Measurements from ENCODE around the gene HAUS3.

DNA sequence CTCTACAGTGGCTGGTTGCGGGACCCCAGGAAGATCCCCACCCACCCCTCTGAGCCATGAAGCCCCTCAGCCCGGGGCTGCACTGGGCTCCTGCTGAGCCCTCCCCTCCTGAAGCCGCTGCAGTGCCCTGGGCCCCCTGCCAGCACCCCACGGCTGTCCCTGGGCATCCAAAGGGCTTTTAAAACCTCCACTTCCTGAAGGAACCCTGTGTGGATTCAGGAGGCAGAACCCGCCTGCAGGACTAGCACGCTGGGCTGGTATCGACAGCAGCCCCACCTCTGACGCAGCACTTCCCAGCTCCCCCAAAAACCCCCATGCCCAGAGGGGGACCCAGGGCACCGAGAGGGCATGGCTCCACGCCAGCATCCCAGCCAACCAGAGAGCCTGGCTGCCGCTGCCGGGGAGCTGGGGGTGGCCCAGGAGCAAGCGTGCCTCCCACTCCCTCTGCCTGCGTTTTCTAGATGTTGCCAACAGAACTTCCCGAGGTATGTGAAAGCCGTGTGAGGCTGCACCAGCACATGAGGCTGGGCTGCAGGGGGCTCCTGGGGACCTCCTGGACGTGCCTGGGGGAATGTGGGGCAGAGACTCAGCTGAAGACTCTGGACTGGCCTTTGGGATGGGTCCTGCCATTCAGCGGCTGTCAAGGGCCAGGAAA is 13.7 kb upstream of the HAUS3 start:
- no peak for TF ChIP-seq HNRNPUL1 (IDR thresholded peaks at IDR 0.05; ENCODE audit: low read depth, low read length)
- TF ChIP-seq FOXK2 (IDR thresholded peaks at IDR 0.05): no peak
- TF ChIP-seq, protein P1, sequence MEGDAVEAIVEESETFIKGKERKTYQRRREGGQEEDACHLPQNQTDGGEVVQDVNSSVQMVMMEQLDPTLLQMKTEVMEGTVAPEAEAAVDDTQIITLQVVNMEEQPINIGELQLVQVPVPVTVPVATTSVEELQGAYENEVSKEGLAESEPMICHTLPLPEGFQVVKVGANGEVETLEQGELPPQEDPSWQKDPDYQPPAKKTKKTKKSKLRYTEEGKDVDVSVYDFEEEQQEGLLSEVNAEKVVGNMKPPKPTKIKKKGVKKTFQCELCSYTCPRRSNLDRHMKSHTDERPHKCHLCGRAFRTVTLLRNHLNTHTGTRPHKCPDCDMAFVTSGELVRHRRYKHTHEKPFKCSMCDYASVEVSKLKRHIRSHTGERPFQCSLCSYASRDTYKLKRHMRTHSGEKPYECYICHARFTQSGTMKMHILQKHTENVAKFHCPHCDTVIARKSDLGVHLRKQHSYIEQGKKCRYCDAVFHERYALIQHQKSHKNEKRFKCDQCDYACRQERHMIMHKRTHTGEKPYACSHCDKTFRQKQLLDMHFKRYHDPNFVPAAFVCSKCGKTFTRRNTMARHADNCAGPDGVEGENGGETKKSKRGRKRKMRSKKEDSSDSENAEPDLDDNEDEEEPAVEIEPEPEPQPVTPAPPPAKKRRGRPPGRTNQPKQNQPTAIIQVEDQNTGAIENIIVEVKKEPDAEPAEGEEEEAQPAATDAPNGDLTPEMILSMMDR (CRISPR knock-in tag; IDR thresholded peaks at IDR 0.05): no peak
- TF ChIP-seq, protein P2, sequence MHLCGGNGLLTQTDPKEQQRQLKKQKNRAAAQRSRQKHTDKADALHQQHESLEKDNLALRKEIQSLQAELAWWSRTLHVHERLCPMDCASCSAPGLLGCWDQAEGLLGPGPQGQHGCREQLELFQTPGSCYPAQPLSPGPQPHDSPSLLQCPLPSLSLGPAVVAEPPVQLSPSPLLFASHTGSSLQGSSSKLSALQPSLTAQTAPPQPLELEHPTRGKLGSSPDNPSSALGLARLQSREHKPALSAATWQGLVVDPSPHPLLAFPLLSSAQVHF (CRISPR knock-in tag; IDR thresholded peaks at IDR 0.05): no peak
- no peak for TF ChIP-seq JUN (CRISPR knock-in tag; IDR thresholded peaks at IDR 0.05)
- no peak for TF ChIP-seq MXI1 (IDR thresholded peaks at IDR 0.05; ENCODE audit: borderline replicate concordance, low read depth, low read length)
- TF ChIP-seq NFE2 (CRISPR knock-in tag; IDR thresholded peaks at IDR 0.05): no peak
- TF ChIP-seq RAD21 (CRISPR knock-in tag; IDR thresholded peaks at IDR 0.05): no peak
- TF ChIP-seq TP53 (CRISPR knock-in tag; conservative IDR thresholded peaks at IDR 0.05): no peak
- no peak for TF ChIP-seq ELF1 (CRISPR knock-in tag; IDR thresholded peaks at IDR 0.05)

Measured in HepG2 (cell line).